Keratinocyte (primary cell): ENCODE results near the gene CDH13. TPM values are rescaled to one million over a fixed set of nuclear protein-coding genes. Genes with fewer than 3 reads are reported as not detected.

Source experiments
- DNase-seq: peaks from one replicate; pipeline ENCODE4 v3.0.0-alpha.2; 2011; ENCODE audit warnings: low read depth, missing footprints, low spot score
- FAIRE-seq: peaks from 2 replicates; lab custom pipeline; 2011; peaks lifted over from hg19 to GRCh38; lab: Jason Lieb, UNC
- H2AFZ ChIP-seq: 2 replicates; pipeline ENCODE4 v1.6.0; 2012; ENCODE audit warnings: low read length, control low read depth, inconsistent platforms; ENCODE audit not compliant: control insufficient read depth
- H3K27ac ChIP-seq: 2 replicates; pipeline ENCODE4 v1.5.1; 2011; ENCODE audit warnings: low read length; ENCODE audit not compliant: control insufficient read depth, insufficient read depth
- H3K27me3 ChIP-seq: 3 replicates; pipeline ENCODE4 v1.6.0; 2011; ENCODE audit warnings: low read length; ENCODE audit not compliant: control insufficient read depth, insufficient read depth; ENCODE audit errors: extremely low read depth
- H3K36me3 ChIP-seq, 2 experiments: 2 replicates in 1 of 2; 3 replicates in 1 of 2; pipeline ENCODE4 v1.5.1; 2011; ENCODE audit warnings: low read length in 2 of 2, mild to moderate bottlenecking in 1 of 2; ENCODE audit not compliant: control insufficient read depth in 2 of 2, insufficient read depth in 2 of 2; ENCODE audit errors: extremely low read depth in 1 of 2
- H3K4me1 ChIP-seq: 3 replicates; pipeline ENCODE4 v1.5.1; 2011; ENCODE audit warnings: low read length; ENCODE audit not compliant: control insufficient read depth, insufficient read depth; ENCODE audit errors: extremely low read depth
- H3K4me2 ChIP-seq: 3 replicates; pipeline ENCODE4 v1.6.0; 2011; ENCODE audit warnings: low read depth, low read length; ENCODE audit not compliant: control insufficient read depth, insufficient read depth; ENCODE audit errors: extremely low read depth
- H3K4me3 ChIP-seq, 3 experiments: fragments of 200-600 bp in 1 of 3; sonication (generic) in 1 of 3; 2 replicates in 2 of 3; 3 replicates in 1 of 3; pipeline ENCODE4 v1.5.1; 2011 to 2016; ENCODE audit warnings: low read length in 3 of 3, mild to moderate bottlenecking in 3 of 3, control low read depth in 2 of 3, inconsistent platforms in 1 of 3, low read depth in 1 of 3, mixed read lengths in 1 of 3, mixed run types in 1 of 3, moderate library complexity in 1 of 3; ENCODE audit not compliant: control insufficient read depth in 2 of 3, insufficient read depth in 2 of 3; ENCODE audit errors: extremely low read depth in 1 of 3
- H3K79me2 ChIP-seq: 2 replicates; pipeline ENCODE4 v1.6.0; 2012; ENCODE audit warnings: low read length; ENCODE audit not compliant: control insufficient read depth, insufficient read depth
- H3K9ac ChIP-seq: 3 replicates; pipeline ENCODE4 v1.6.0; 2011; ENCODE audit warnings: low read length; ENCODE audit not compliant: control insufficient read depth, insufficient read depth; ENCODE audit errors: extremely low read depth
- H3K9me1 ChIP-seq: 3 replicates; pipeline ENCODE4 v1.6.0; 2011; ENCODE audit warnings: low read length; ENCODE audit not compliant: control insufficient read depth, insufficient read depth; ENCODE audit errors: extremely low read depth
- H3K9me3 ChIP-seq: 2 replicates; pipeline ENCODE4 v1.5.1; 2012; ENCODE audit warnings: low read depth, low read length; ENCODE audit not compliant: control insufficient read depth
- H4K20me1 ChIP-seq: 3 replicates; pipeline ENCODE4 v1.6.0; 2011; ENCODE audit warnings: low read length; ENCODE audit not compliant: control insufficient read depth, insufficient read depth; ENCODE audit errors: extremely low read depth
- EZH2 ChIP-seq: IDR thresholded peaks from one replicate; pipeline ENCODE4 v1.6.1; 2012; ENCODE audit warnings: inconsistent platforms, mild to moderate bottlenecking, low read length, moderate library complexity
- dilution Hi-C: fragments of 300-500 bp; cut with MboI; formaldehyde crosslinking; loops from one replicate; pipeline ENCODE4 v1.7.0; 2020; ENCODE audit warnings: low sequenced_read_pairs; ENCODE audit not compliant: extremely low pct_ligation_motif_present
- polyA plus RNA-seq, 5 experiments: library from polyadenylated mRNA; depleted of rRNA in 3 of 5; stranded (reverse) in 3 of 5; stranded (forward) in 1 of 5; unstranded in 1 of 5; fragments of >200 nt; gene quantifications; 1 replicate in 1 of 5; 2 replicates in 3 of 5; 3 replicates in 1 of 5; pipeline versions ENCODE4 v1.2.1 to v1.2.3, GENCODE V29; 2011 to 2012; ENCODE audit warnings: missing spikeins in 2 of 5, low read depth in 1 of 5, low replicate concordance in 1 of 5
- TF ChIP-seq, protein P1 (sequence below), 3 experiments: IDR thresholded peaks in 1 of 3; conservative IDR thresholded peaks in 1 of 3; optimal IDR thresholded peaks in 1 of 3; 2 replicates in 2 of 3; 3 replicates in 1 of 3; pipeline versions ENCODE3 to v1.5.1; 2011; ENCODE audit warnings: low read length in 3 of 3, mild to moderate bottlenecking in 3 of 3, moderate library complexity in 2 of 3, control low read depth in 1 of 3, inconsistent platforms in 1 of 3; ENCODE audit not compliant: insufficient read depth in 2 of 3; ENCODE audit errors: extremely low read depth in 1 of 3

Gene CDH13
- polyA plus RNA-seq, 1 donor (not counting 4 experiments of a cell fraction or from before 2014, with no cell fraction given), result 111 TPM

DNA sequence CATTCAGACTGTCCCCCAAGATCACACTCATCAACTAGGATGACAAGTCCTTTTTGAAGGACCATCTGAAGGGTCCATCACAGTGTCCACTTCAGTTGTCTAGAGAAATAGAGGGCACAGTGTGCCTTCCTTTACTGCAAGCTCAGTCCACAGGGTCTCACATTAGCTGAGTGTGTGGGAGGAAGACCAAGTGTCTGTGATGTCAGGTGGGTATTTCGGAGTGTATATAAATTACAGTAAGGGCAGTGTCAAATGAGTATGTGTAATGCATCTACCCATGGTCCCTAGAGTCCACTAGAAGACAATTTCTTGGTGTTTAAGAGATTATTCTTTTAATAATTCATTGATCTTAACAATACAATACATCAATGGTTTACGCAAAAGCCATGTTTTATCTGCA, 272.2 kb downstream of the CDH13 start:
- DNase-seq (no peak), FAIRE-seq (no peak)
- H3K9ac ChIP-seq, result no peak overlapping the region
- H3K4me2 ChIP-seq, result no peak overlapping the region
- dilution Hi-C loops, result no loop called here
- H2AFZ ChIP-seq, result no peak overlapping the region
- H3K9me1 ChIP-seq, result no peaks in the 10 kb centered on the region
- H3K27me3 ChIP-seq, result no peaks in the 10 kb centered on the region
- no peaks in the 10 kb centered on the region for H3K4me1 ChIP-seq
- H3K36me3 ChIP-seq, result no peaks in the 10 kb centered on the region
- TF ChIP-seq EZH2, result no peak
- TF ChIP-seq, protein P1, sequence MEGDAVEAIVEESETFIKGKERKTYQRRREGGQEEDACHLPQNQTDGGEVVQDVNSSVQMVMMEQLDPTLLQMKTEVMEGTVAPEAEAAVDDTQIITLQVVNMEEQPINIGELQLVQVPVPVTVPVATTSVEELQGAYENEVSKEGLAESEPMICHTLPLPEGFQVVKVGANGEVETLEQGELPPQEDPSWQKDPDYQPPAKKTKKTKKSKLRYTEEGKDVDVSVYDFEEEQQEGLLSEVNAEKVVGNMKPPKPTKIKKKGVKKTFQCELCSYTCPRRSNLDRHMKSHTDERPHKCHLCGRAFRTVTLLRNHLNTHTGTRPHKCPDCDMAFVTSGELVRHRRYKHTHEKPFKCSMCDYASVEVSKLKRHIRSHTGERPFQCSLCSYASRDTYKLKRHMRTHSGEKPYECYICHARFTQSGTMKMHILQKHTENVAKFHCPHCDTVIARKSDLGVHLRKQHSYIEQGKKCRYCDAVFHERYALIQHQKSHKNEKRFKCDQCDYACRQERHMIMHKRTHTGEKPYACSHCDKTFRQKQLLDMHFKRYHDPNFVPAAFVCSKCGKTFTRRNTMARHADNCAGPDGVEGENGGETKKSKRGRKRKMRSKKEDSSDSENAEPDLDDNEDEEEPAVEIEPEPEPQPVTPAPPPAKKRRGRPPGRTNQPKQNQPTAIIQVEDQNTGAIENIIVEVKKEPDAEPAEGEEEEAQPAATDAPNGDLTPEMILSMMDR (optimal IDR thresholded peaks at IDR 0.05 in 1 of 3, IDR thresholded peaks at IDR 0.05 in 1 of 3, conservative IDR thresholded peaks at IDR 0.05 in 1 of 3; ENCODE audit: extremely low read depth in 1 of 3, insufficient read depth in 2 of 3, low read length in 3 of 3), result no peak
- H3K79me2 ChIP-seq, result no peaks in the 10 kb centered on the region
- no peak overlapping the region for H3K4me3 ChIP-seq
- H3K9me3 ChIP-seq, result no peaks in the 10 kb centered on the region
- H4K20me1 ChIP-seq, result no peaks in the 10 kb centered on the region
- H3K27ac ChIP-seq, result no peak overlapping the region

DNA sequence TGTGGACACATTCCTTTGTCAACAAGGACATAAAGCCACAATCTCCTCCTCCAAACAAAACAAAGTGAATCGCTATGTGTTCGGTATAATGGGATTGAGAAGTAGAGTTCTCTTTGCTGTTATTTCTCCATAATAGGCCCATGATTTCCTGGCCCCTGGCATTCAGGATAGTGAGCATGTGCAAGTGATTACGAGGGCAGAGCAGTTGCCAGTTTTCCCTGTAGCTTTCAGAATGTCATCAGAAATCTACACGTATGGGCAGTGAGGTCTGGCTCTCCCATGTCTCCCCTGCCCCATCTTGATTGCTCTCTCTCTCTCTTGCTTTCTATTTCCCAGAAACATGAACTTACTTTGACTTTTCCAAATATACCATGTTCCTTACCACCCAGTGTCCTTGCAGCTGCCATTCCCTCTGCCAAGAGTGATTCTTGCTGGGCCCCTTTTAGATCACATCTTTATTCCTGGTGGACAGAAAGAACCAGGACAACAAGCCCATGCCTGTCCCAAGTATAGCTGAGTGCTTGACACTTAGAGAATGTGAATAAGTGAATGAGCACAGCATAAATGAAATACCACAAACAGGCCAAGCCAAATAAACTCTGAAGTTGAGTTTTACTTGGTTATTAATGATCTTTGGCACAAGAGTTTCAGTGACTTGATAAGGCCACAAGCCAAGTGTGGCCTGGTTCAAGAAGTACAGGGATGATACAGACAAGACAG, 273.1 kb downstream of the CDH13 start:
- Histone ChIP-seq H3K4me3 (no peak overlapping the region), H3K36me3 (peaks cover 0 to 2% of the 10 kb centered on the region in 2 experiments), H3K27me3 (no peaks in the 10 kb centered on the region), H2AFZ (no peak overlapping the region), H3K4me2 (no peak overlapping the region), H4K20me1 (peaks cover under 1% of the 10 kb centered on the region), H3K9me1 (no peaks in the 10 kb centered on the region), H3K4me1 (no peaks in the 10 kb centered on the region), H3K79me2 (no peaks in the 10 kb centered on the region), H3K27ac (no peak overlapping the region), H3K9ac (no peak overlapping the region), H3K9me3 (no peaks in the 10 kb centered on the region)
- no peak for TF ChIP-seq EZH2
- TF ChIP-seq, protein P1 (optimal IDR thresholded peaks at IDR 0.05 in 1 of 3, IDR thresholded peaks at IDR 0.05 in 1 of 3, conservative IDR thresholded peaks at IDR 0.05 in 1 of 3; ENCODE audit: extremely low read depth in 1 of 3, insufficient read depth in 2 of 3, low read length in 3 of 3), result no peak
- DNase-seq (no peak), FAIRE-seq (no peak)
- dilution Hi-C loops, result no loop called here
